Endothelial cell of umbilical vein (primary cell): ENCODE results near the gene CARD6. TPM values are rescaled to one million over a fixed set of nuclear protein-coding genes. Genes with fewer than 3 reads are reported as not detected.
"Not testable (repeated sequence)": the region's sequence is repeated elsewhere in the genome, so short reads cannot be mapped to it uniquely, and the experiment has no call there.

Experiments
- BruUV-seq: library from RNA; stranded (reverse); fragments of 400-500 nt; replicated peaks from 2 replicates; lab custom pipeline; 2021; lab: Mats Ljungman, UMichigan
- CTCF ChIA-PET: fragments of 300-600, 350-600 bp; sonication (Branson Sonifier 250); formaldehyde crosslinking; loops from one replicate; lab custom pipeline; 2021; ENCODE audit warnings: antibody characterized with exemption, inconsistent platforms; lab: Charles Lee
- POLR2A ChIA-PET: fragments of 300-600, 350-600 bp; sonication (Branson Sonifier 250); formaldehyde crosslinking; loops from one replicate; lab custom pipeline; 2021; ENCODE audit warnings: antibody characterized with exemption, inconsistent platforms; lab: Charles Lee
- DNase-seq: peaks from one replicate; pipeline ENCODE4 v3.0.0-alpha.2; 2011; ENCODE audit warnings: low read depth, low spot score
- FAIRE-seq: peaks from 2 replicates; lab custom pipeline; 2011; peaks lifted over from hg19 to GRCh38; lab: Jason Lieb, UNC
- H2AFZ ChIP-seq: 2 replicates; pipeline ENCODE4 v1.6.0; 2012; ENCODE audit warnings: low read depth, low read length, control low read depth, inconsistent platforms
- H3K27ac ChIP-seq: 2 replicates; pipeline ENCODE4 v1.5.1; 2011; ENCODE audit warnings: low read depth, mild to moderate bottlenecking, control low read depth, low read length, moderate library complexity; ENCODE audit not compliant: insufficient read depth
- H3K27me3 ChIP-seq, 2 experiments: 2 replicates each; pipeline versions ENCODE4 v1.6.0 to v1.6.1; 2011; ENCODE audit warnings: low read length in 2 of 2, mixed read lengths in 1 of 2; ENCODE audit not compliant: control insufficient read depth in 2 of 2, insufficient read depth in 2 of 2
- H3K36me3 ChIP-seq, 2 experiments: 2 replicates in 1 of 2; 3 replicates in 1 of 2; pipeline ENCODE4 v1.5.1; 2011; ENCODE audit warnings: low read length in 2 of 2, mild to moderate bottlenecking in 1 of 2, moderate library complexity in 1 of 2; ENCODE audit not compliant: control insufficient read depth in 2 of 2, insufficient read depth in 2 of 2; ENCODE audit errors: extremely low read depth in 1 of 2
- H3K4me1 ChIP-seq: 3 replicates; pipeline ENCODE4 v1.5.1; 2011; ENCODE audit warnings: mild to moderate bottlenecking, low read length; ENCODE audit not compliant: control insufficient read depth, insufficient read depth; ENCODE audit errors: extremely low read depth
- H3K4me2 ChIP-seq: 2 replicates; pipeline ENCODE4 v1.6.1; 2011; ENCODE audit warnings: low read length, control low read depth, mixed read lengths; ENCODE audit not compliant: insufficient read depth
- H3K4me3 ChIP-seq, 3 experiments: fragments of 200-600 bp in 1 of 3; sonication (generic), shearing (Covaris generic) in 1 of 3; replicated peaks in 1 of 3; 2 replicates each; pipeline ENCODE4 v1.5.1; 2011 to 2016; ENCODE audit warnings: control low read depth in 3 of 3, low read length in 3 of 3, mild to moderate bottlenecking in 2 of 3, inconsistent platforms in 1 of 3, low read depth in 1 of 3, moderate library complexity in 1 of 3; ENCODE audit not compliant: insufficient read depth in 1 of 3
- H3K79me2 ChIP-seq: 2 replicates; pipeline ENCODE4 v1.6.0; 2012; ENCODE audit warnings: low read length, inconsistent platforms; ENCODE audit not compliant: control insufficient read depth, insufficient read depth
- H3K9ac ChIP-seq: replicated peaks from 2 replicates; pipeline ENCODE3; 2011; ENCODE audit warnings: low read length, control low read depth; ENCODE audit not compliant: insufficient read depth; ENCODE audit errors: extremely low read depth
- H3K9me1 ChIP-seq: replicated peaks from 3 replicates; pipeline ENCODE4 v1.6.0; 2011; ENCODE audit warnings: mild to moderate bottlenecking, low read length; ENCODE audit not compliant: control insufficient read depth, insufficient read depth; ENCODE audit errors: extremely low read depth
- H3K9me3 ChIP-seq: replicated peaks from 2 replicates; pipeline ENCODE4 v1.5.1; 2012; ENCODE audit warnings: low read length, inconsistent platforms; ENCODE audit not compliant: control insufficient read depth, insufficient read depth
- H4K20me1 ChIP-seq: replicated peaks from 2 replicates; pipeline ENCODE3; 2011; ENCODE audit warnings: mild to moderate bottlenecking, low read length; ENCODE audit not compliant: control insufficient read depth, insufficient read depth; ENCODE audit errors: extremely low read depth
- CTCF ChIP-seq, 2 donors: IDR thresholded peaks; 1 replicate in 1 of 2; 2 replicates in 1 of 2; pipeline ENCODE4 v1.5.1; 2011; ENCODE audit warnings: low read length in 2 of 2, mild to moderate bottlenecking in 2 of 2, moderate library complexity in 2 of 2, control low read depth in 1 of 2, inconsistent platforms in 1 of 2, low read depth in 1 of 2; ENCODE audit not compliant: insufficient read depth in 1 of 2; ENCODE audit errors: extremely low read depth in 1 of 2
- EZH2 ChIP-seq: IDR thresholded peaks from 2 replicates; pipeline ENCODE4 v1.6.1; 2012; ENCODE audit warnings: borderline replicate concordance, low read depth, mild to moderate bottlenecking, moderate library complexity, low read length, inconsistent platforms; ENCODE audit not compliant: severe bottlenecking
- dilution Hi-C: fragments of 300-500 bp; cut with MboI; formaldehyde crosslinking; loops from one replicate; pipeline ENCODE4 v1.15.0; 2019; ENCODE audit warnings: low sequenced_read_pairs; ENCODE audit not compliant: extremely low pct_ligation_motif_present
- intact Hi-C: fragments of 100-400 bp; cut with micrococcal nuclease; formaldehyde crosslinking; loops from one replicate; pipeline ENCODE4 v1.10.0; 2022
- polyA plus RNA-seq, 4 experiments: library from polyadenylated mRNA; depleted of rRNA in 3 of 4; stranded (reverse) in 3 of 4; unstranded in 1 of 4; fragments of >200 nt; gene quantifications; 2 replicates each; pipeline versions ENCODE4 v1.2.1 to v1.2.3, GENCODE V29; 2011 to 2012; ENCODE audit warnings: missing spikeins in 1 of 4
- total RNA-seq: library from RNA; stranded (reverse); gene quantifications from 2 replicates; pipeline ENCODE4 v1.2.3, GENCODE V29; 2021

CARD6 gene
- total and polyA plus RNA-seq, 2 donors (not counting 3 experiments of a cell fraction or from before 2014, with no cell fraction given): 11.0 to 23.8 TPM

- H3K4me3 ChIP-seq, H2AFZ ChIP-seq, H3K9me1 ChIP-seq, POLR2A ChIA-PET, FAIRE-seq, BruUV-seq, H3K36me3 ChIP-seq, H4K20me1 ChIP-seq, H3K4me1 ChIP-seq, dilution Hi-C loops, DNase-seq, H3K27ac ChIP-seq, H3K79me2 ChIP-seq, H3K4me2 ChIP-seq, H3K27me3 ChIP-seq, intact Hi-C loops, H3K9me3 ChIP-seq, H3K9ac ChIP-seq: not testable (repeated sequence)
- CTCF ChIA-PET: interaction anchor here (0.6 kb wide), 1 partner anchor 20 kb away, joined by 3 read pairs; no protein-coding TSS in a partner anchor
Measured at GRCh38 chr5:40895440-40896425, 54.6 kb downstream of the CARD6 start.

- no TSS peak for BruUV-seq
- TF ChIP-seq EZH2 (no peak), CTCF (IDR thresholded peaks at IDR 0.05; ENCODE audit: extremely low read depth in 1 of 2, insufficient read depth in 1 of 2, low read depth in 1 of 2, low read length in 2 of 2) (peak; percentile 92 to 95)
- H3K4me3 ChIP-seq: no peak overlapping the region
- no peak overlapping the region for H3K9ac ChIP-seq
- CTCF ChIA-PET: interaction anchor here (0.6 to 2.2 kb wide), 34 partner anchors 11 to 1679 kb away, joined by 3 to 20 read pairs (median 3); no protein-coding TSS in a partner anchor
- peaks cover 3 to 4% of the 10 kb centered on the region in 2 experiments for H3K27me3 ChIP-seq
- FAIRE-seq (peak; percentile 90), DNase-seq (peak; percentile 69)
- H3K79me2 ChIP-seq: no peaks in the 10 kb centered on the region
- no peak overlapping the region for H3K4me2 ChIP-seq
- no peaks in the 10 kb centered on the region for H3K4me1 ChIP-seq
- H3K36me3 ChIP-seq: no peaks in the 10 kb centered on the region
- POLR2A ChIA-PET: no interaction called here
- H2AFZ ChIP-seq: no peak overlapping the region
- H3K27ac ChIP-seq: no peak overlapping the region
- no peaks in the 10 kb centered on the region for H4K20me1 ChIP-seq
- H3K9me3 ChIP-seq: no peaks in the 10 kb centered on the region
- no peaks in the 10 kb centered on the region for H3K9me1 ChIP-seq
- intact Hi-C loops (loop anchor here (2.0 to 10.0 kb wide), 3 partner anchors 440 to 938 kb away; no protein-coding TSS in a partner anchor), dilution Hi-C loops (no loop called here)
Measured at GRCh38 chr5:40904205-40904993, 63.2 kb downstream of the CARD6 start.
